Measurements from ENCODE around the gene MEGF9.

The MEGF9 gene

GRCh38 chr9:120711354-120711753 lies 2.9 kb downstream of the MEGF9 start:
- Histone ChIP-seq H3K4me2 (ENCODE audit: low read depth, low read length, poor library complexity, severe bottlenecking) (no peak overlapping the region), H3K9me3 (ENCODE audit: insufficient read depth, low read length) (no peaks in the 10 kb centered on the region), H3K79me2 (ENCODE audit: insufficient read depth, low read length) (no peaks in the 10 kb centered on the region), H3K4me3 (ENCODE audit: insufficient read depth, low read length, poor library complexity, severe bottlenecking) (no peak overlapping the region), H3K9ac (ENCODE audit: low read length) (no peak overlapping the region), H4K20me1 (ENCODE audit: low read depth, low read length) (no peaks in the 10 kb centered on the region), H3K27me3 (ENCODE audit: low read length) (no peaks in the 10 kb centered on the region), H3K27ac (ENCODE audit: low read depth, low read length) (no peak overlapping the region), H3K36me3 (ENCODE audit: low read length) (no peaks in the 10 kb centered on the region), H3F3A (ENCODE audit: insufficient read depth) (no peaks in the 10 kb centered on the region; the same call in 1 of the 2 replicates), H2AFZ (ENCODE audit: low read depth, low read length, severe bottlenecking) (no peak overlapping the region), H3K9me2 (replicated peaks; ENCODE audit: insufficient read depth, low read length) (no peaks in the 10 kb centered on the region)
- TF ChIP-seq CTCF (IDR thresholded peaks at IDR 0.05; ENCODE audit: insufficient read depth, low read length, poor library complexity, severe bottlenecking), result no peak
- no peak for TF ChIP-seq EZH2phosphoT487 (conservative IDR thresholded peaks at IDR 0.05; ENCODE audit: low read length)

GRCh38 chr9:120710110-120710981 lies 3.9 kb downstream of the MEGF9 start:
- Histone ChIP-seq H2AFZ (ENCODE audit: low read depth, low read length, severe bottlenecking) (no peak overlapping the region), H3K4me2 (ENCODE audit: low read depth, low read length, poor library complexity, severe bottlenecking) (no peak overlapping the region), H3K79me2 (ENCODE audit: insufficient read depth, low read length) (no peaks in the 10 kb centered on the region), H3K9me3 (ENCODE audit: insufficient read depth, low read length) (no peaks in the 10 kb centered on the region), H3F3A (ENCODE audit: insufficient read depth) (peaks cover 4% of the 10 kb centered on the region; the same call in 1 of the 2 replicates), H3K27me3 (ENCODE audit: low read length) (no peaks in the 10 kb centered on the region), H3K27ac (ENCODE audit: low read depth, low read length) (no peak overlapping the region), H3K4me3 (ENCODE audit: insufficient read depth, low read length, poor library complexity, severe bottlenecking) (no peak overlapping the region), H3K9me2 (replicated peaks; ENCODE audit: insufficient read depth, low read length) (no peaks in the 10 kb centered on the region), H3K9ac (ENCODE audit: low read length) (no peak overlapping the region), H3K36me3 (ENCODE audit: low read length) (no peaks in the 10 kb centered on the region), H4K20me1 (ENCODE audit: low read depth, low read length) (no peaks in the 10 kb centered on the region)
- TF ChIP-seq EZH2phosphoT487 (conservative IDR thresholded peaks at IDR 0.05; ENCODE audit: low read length) (no peak), CTCF (IDR thresholded peaks at IDR 0.05; ENCODE audit: insufficient read depth, low read length, poor library complexity, severe bottlenecking) (no peak)

- no peak overlapping the region for H3K9ac ChIP-seq (ENCODE audit: low read length)
- no peaks in the 10 kb centered on the region for H3K9me3 ChIP-seq (ENCODE audit: insufficient read depth, low read length)
- no peaks in the 10 kb centered on the region for H3K9me2 ChIP-seq (replicated peaks; ENCODE audit: insufficient read depth, low read length)
- H2AFZ ChIP-seq (ENCODE audit: low read depth, low read length, severe bottlenecking), result no peak overlapping the region
- no peak overlapping the region for H3K4me2 ChIP-seq (ENCODE audit: low read depth, low read length, poor library complexity, severe bottlenecking)
- H3K27me3 ChIP-seq (ENCODE audit: low read length), result no peaks in the 10 kb centered on the region
- peaks cover 4% of the 10 kb centered on the region; the same call in 1 of the 2 replicates for H3F3A ChIP-seq (ENCODE audit: insufficient read depth)
- H3K4me3 ChIP-seq (ENCODE audit: insufficient read depth, low read length, poor library complexity, severe bottlenecking), result no peak overlapping the region
- H3K27ac ChIP-seq (ENCODE audit: low read depth, low read length), result no peak overlapping the region
- H3K79me2 ChIP-seq (ENCODE audit: insufficient read depth, low read length), result no peaks in the 10 kb centered on the region
- H4K20me1 ChIP-seq (ENCODE audit: low read depth, low read length), result no peaks in the 10 kb centered on the region
- no peak for TF ChIP-seq CTCF (IDR thresholded peaks at IDR 0.05; ENCODE audit: insufficient read depth, low read length, poor library complexity, severe bottlenecking)
- no peak for TF ChIP-seq EZH2phosphoT487 (conservative IDR thresholded peaks at IDR 0.05; ENCODE audit: low read length)
- H3K36me3 ChIP-seq (ENCODE audit: low read length), result no peaks in the 10 kb centered on the region
These were observed 5.6 kb downstream of the MEGF9 start for GRCh38 chr9:120708526-120709224.

Measured in SU-DHL-6 (cell line).